ENCODE data around the gene MAP3K8. TPM values are rescaled to one million over a fixed set of nuclear protein-coding genes. Genes with fewer than 3 reads are reported as not detected.
A peak's percentile ranks its signal among the peaks of the same experiment; 100 is the strongest.

Gene MAP3K8
- polyA plus RNA-seq, 3 donors = 54.5 to 206 (median 59.2) TPM

DNA sequence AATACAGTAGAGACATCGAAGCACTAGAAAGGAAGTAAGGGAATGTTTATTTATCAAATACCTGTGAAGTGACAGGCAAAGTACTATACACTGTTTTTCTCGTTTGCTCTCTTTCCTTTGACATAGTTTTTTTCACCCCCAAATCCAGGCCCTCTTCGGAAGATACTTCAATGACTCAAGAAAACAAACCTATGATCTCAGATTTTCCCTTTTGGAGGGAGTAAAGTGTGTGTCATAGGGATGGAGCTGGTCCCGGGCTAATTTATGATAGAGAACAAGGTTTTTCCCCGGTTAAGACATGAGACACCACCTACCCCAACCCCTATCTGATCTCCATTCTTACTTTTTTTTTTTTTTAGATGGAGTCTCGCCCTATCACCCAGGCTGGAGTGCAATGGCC, 61.7 kb downstream of the MAP3K8 start:
- Histone ChIP-seq H3K9ac (ENCODE audit: insufficient read depth, low read length, poor library complexity, severe bottlenecking) (no peak overlapping the region), H2AFZ (ENCODE audit: insufficient read depth, low read depth, low read length, poor library complexity, severe bottlenecking) (no peak overlapping the region), H3K27me3 (ENCODE audit: control insufficient read depth in 2 of 2, insufficient read depth in 2 of 2, low read length in 2 of 2) (no peaks in the 10 kb centered on the region), H3K36me3 (replicated peaks in 1 of 2; ENCODE audit: control insufficient read depth in 1 of 2, insufficient read depth in 2 of 2, low read length in 2 of 2) (no peaks in the 10 kb centered on the region), H4K20me1 (ENCODE audit: insufficient read depth, low read length) (no peaks in the 10 kb centered on the region), H3K27ac (ENCODE audit: low read depth in 1 of 2, low read length in 2 of 2) (peak overlapping the region in 1 of 2 donors; percentile 99), H3K9me3 (replicated peaks in 1 of 2; ENCODE audit: control insufficient read depth in 1 of 2, insufficient read depth in 1 of 2, low read length in 2 of 2) (no peaks in the 10 kb centered on the region), H3K79me2 (ENCODE audit: insufficient read depth, low read length) (no peaks in the 10 kb centered on the region), H3K4me2 (replicated peaks; ENCODE audit: extremely low read depth, low read length, poor library complexity, severe bottlenecking) (no peak overlapping the region), H3K4me1 (ENCODE audit: control insufficient read depth in 1 of 2, insufficient read depth in 2 of 2, low read length in 2 of 2) (peaks cover 74 to 77% of the 10 kb centered on the region in 2 donors), H3K4me3 (replicated peaks in 1 of 3; ENCODE audit: low read depth in 2 of 3, low read length in 3 of 3) (no peak overlapping the region)
- no CpG with 5 or more reads among the region's 6 CpGs for WGBS (ENCODE audit: insufficient coverage)
- H3K9me3 Mint-ChIP-seq = peaks cover 0 to 4% (median 0%) of the 10 kb centered on the region in 7 donors
- peak overlapping the region; percentile 97 to 100 (median 100) for H3K27ac Mint-ChIP-seq
- H3K4me1 Mint-ChIP-seq = peaks cover 79% of the 10 kb centered on the region
- intact Hi-C loops (cut with micrococcal nuclease) = no loop called here
- no peak overlapping the region for H3K4me3 Mint-ChIP-seq
- TF ChIP-seq, protein P1, sequence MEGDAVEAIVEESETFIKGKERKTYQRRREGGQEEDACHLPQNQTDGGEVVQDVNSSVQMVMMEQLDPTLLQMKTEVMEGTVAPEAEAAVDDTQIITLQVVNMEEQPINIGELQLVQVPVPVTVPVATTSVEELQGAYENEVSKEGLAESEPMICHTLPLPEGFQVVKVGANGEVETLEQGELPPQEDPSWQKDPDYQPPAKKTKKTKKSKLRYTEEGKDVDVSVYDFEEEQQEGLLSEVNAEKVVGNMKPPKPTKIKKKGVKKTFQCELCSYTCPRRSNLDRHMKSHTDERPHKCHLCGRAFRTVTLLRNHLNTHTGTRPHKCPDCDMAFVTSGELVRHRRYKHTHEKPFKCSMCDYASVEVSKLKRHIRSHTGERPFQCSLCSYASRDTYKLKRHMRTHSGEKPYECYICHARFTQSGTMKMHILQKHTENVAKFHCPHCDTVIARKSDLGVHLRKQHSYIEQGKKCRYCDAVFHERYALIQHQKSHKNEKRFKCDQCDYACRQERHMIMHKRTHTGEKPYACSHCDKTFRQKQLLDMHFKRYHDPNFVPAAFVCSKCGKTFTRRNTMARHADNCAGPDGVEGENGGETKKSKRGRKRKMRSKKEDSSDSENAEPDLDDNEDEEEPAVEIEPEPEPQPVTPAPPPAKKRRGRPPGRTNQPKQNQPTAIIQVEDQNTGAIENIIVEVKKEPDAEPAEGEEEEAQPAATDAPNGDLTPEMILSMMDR (IDR thresholded peaks at IDR 0.05) = no peak
- H3K27me3 Mint-ChIP-seq (ENCODE audit: low read depth in 3 of 3) = peaks cover 0 to 2% (median 1%) of the 10 kb centered on the region in 3 donors
- no peak for DNase-seq
- H3K36me3 Mint-ChIP-seq = peaks cover 2% of the 10 kb centered on the region in 2 donors

DNA sequence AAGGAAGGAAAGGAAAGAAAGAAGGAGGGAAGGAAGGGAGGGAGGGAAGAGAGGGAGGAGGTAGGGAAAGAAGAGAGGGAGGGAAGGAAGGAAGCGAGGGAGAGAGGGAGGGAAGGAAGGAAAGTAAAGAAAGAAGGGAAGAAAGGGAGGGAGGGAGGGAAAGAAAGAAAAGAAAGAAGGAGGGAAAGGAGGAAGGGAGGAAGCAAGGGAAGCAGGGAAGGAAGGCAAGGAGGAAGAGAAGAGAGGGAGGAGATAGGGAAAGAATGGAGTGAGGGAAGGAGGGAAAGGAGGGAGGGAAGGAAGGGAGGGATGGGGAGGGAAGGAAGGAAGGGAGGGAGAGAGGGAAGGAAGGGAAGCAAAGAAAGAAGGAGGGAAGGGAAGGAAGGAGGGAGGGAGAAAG, 65.8 kb downstream of the MAP3K8 start:
- Histone ChIP-seq H3K79me2 (ENCODE audit: insufficient read depth, low read length) (no peaks in the 10 kb centered on the region), H3K4me1 (ENCODE audit: control insufficient read depth in 1 of 2, insufficient read depth in 2 of 2, low read length in 2 of 2) (peaks cover 60 to 64% of the 10 kb centered on the region in 2 donors), H3K9me3 (replicated peaks in 1 of 2; ENCODE audit: control insufficient read depth in 1 of 2, insufficient read depth in 1 of 2, low read length in 2 of 2) (no peaks in the 10 kb centered on the region), H3K27me3 (ENCODE audit: control insufficient read depth in 2 of 2, insufficient read depth in 2 of 2, low read length in 2 of 2) (no peaks in the 10 kb centered on the region), H3K4me2 (replicated peaks; ENCODE audit: extremely low read depth, low read length, poor library complexity, severe bottlenecking) (no peak overlapping the region), H2AFZ (ENCODE audit: insufficient read depth, low read depth, low read length, poor library complexity, severe bottlenecking) (no peak overlapping the region), H3K27ac (ENCODE audit: low read depth in 1 of 2, low read length in 2 of 2) (no peak overlapping the region), H3K36me3 (replicated peaks in 1 of 2; ENCODE audit: control insufficient read depth in 1 of 2, insufficient read depth in 2 of 2, low read length in 2 of 2) (no peaks in the 10 kb centered on the region), H3K4me3 (replicated peaks in 1 of 3; ENCODE audit: low read depth in 2 of 3, low read length in 3 of 3) (no peak overlapping the region), H4K20me1 (ENCODE audit: insufficient read depth, low read length) (no peaks in the 10 kb centered on the region), H3K9ac (ENCODE audit: insufficient read depth, low read length, poor library complexity, severe bottlenecking) (no peak overlapping the region)
- H3K27ac Mint-ChIP-seq = no peak overlapping the region
- peaks cover 0 to 2% of the 10 kb centered on the region in 2 donors for H3K36me3 Mint-ChIP-seq
- 92% methylated on average over 1 of the region's 1 CpG for WGBS (ENCODE audit: insufficient coverage)
- intact Hi-C loops (cut with micrococcal nuclease) = loop anchor here in 1 of 2 donors (5.0 kb wide), 1 partner anchor 38 kb away; no protein-coding TSS in a partner anchor
- no peak for DNase-seq
- peaks cover 78% of the 10 kb centered on the region for H3K4me1 Mint-ChIP-seq
- H3K9me3 Mint-ChIP-seq = peaks cover 0 to 2% (median 0%) of the 10 kb centered on the region in 7 donors
- TF ChIP-seq, protein P1 (IDR thresholded peaks at IDR 0.05) = no peak
- H3K4me3 Mint-ChIP-seq = no peak overlapping the region
- H3K27me3 Mint-ChIP-seq (ENCODE audit: low read depth in 3 of 3) = peaks cover 0 to 2% (median 0%) of the 10 kb centered on the region in 3 donors

Data from CD14-positive monocyte (primary cell).